Fibroblast of lung (primary cell): Measurements from ENCODE around the gene CTDP1. TPM values are rescaled to one million over a fixed set of nuclear protein-coding genes. Genes with fewer than 3 reads are reported as not detected.

Experiments
- DNase-seq, 2 donors: peaks; one replicate each; pipeline versions ENCODE4 v3.0.0 to v3.0.0-alpha.2; 2010; ENCODE audit warnings: low read depth in 2 of 2
- H2AFZ ChIP-seq: 2 replicates; pipeline ENCODE4 v1.5.1; 2012; ENCODE audit warnings: low read length, control low read depth, inconsistent platforms
- H3K27ac ChIP-seq: 2 replicates; pipeline ENCODE4 v1.5.1; 2011; ENCODE audit warnings: low read length, control low read depth; ENCODE audit not compliant: insufficient read depth
- H3K27me3 ChIP-seq: 2 replicates; pipeline ENCODE4 v1.5.1; 2011; ENCODE audit warnings: mild to moderate bottlenecking, low read length; ENCODE audit not compliant: control insufficient read depth, insufficient read depth
- H3K36me3 ChIP-seq: 2 replicates; pipeline ENCODE4 v1.5.1; 2011; ENCODE audit warnings: low read length; ENCODE audit not compliant: control insufficient read depth, insufficient read depth
- H3K4me1 ChIP-seq: 2 replicates; pipeline ENCODE4 v1.5.1; 2011; ENCODE audit warnings: low read length; ENCODE audit not compliant: control insufficient read depth, insufficient read depth; ENCODE audit errors: extremely low read depth
- H3K4me2 ChIP-seq: 2 replicates; pipeline ENCODE4 v1.5.1; 2011; ENCODE audit warnings: low read length, control low read depth; ENCODE audit not compliant: insufficient read depth; ENCODE audit errors: extremely low read depth
- H3K4me3 ChIP-seq, 4 experiments: fragments of 200-600 bp in 1 of 4; sonication (generic) in 1 of 4; replicated peaks in 1 of 4; 2 replicates each; pipeline ENCODE4 v1.5.1; 2011 to 2016; ENCODE audit warnings: low read length in 4 of 4, low read depth in 3 of 4, mild to moderate bottlenecking in 3 of 4, control low read depth in 2 of 4, inconsistent platforms in 1 of 4, mixed read lengths in 1 of 4; ENCODE audit not compliant: insufficient read depth in 1 of 4; ENCODE audit errors: control extremely low read depth in 1 of 4
- H3K79me2 ChIP-seq: 2 replicates; pipeline ENCODE4 v1.5.1; 2012; ENCODE audit warnings: mild to moderate bottlenecking, low read length, inconsistent platforms; ENCODE audit not compliant: control insufficient read depth, insufficient read depth
- H3K9ac ChIP-seq: 2 replicates; pipeline ENCODE4 v1.5.1; 2011; ENCODE audit warnings: mild to moderate bottlenecking, low read length, control low read depth; ENCODE audit not compliant: insufficient read depth
- H3K9me3 ChIP-seq: 2 replicates; pipeline ENCODE4 v1.5.1; 2012; ENCODE audit warnings: low read depth, low read length; ENCODE audit not compliant: control insufficient read depth, insufficient read depth
- H4K20me1 ChIP-seq: 2 replicates; pipeline ENCODE4 v1.5.1; 2011; ENCODE audit warnings: low read length; ENCODE audit not compliant: control insufficient read depth, insufficient read depth; ENCODE audit errors: extremely low read depth
- EZH2 ChIP-seq: IDR thresholded peaks from 2 replicates; pipeline ENCODE4 v1.5.1; 2012; ENCODE audit warnings: low read length, control low read depth, mild to moderate bottlenecking; ENCODE audit errors: missing control alignments
- polyA plus RNA-seq, 2 donors: library from polyadenylated mRNA; depleted of rRNA in 1 of 2; stranded (reverse) in 1 of 2; unstranded in 1 of 2; fragments of >200 nt; gene quantifications; 2 replicates each; pipeline ENCODE4 v1.2.1, GENCODE V29; 2011 to 2012; ENCODE audit warnings: missing spikeins in 1 of 2
- total RNA-seq: library from RNA; depleted of rRNA; stranded (reverse); fragments of >200 nt; gene quantifications from 2 replicates; pipeline ENCODE4 v1.2.1, GENCODE V29; 2014
- TF ChIP-seq, protein P1 (sequence below), 2 donors: IDR thresholded peaks in 1 of 2; conservative IDR thresholded peaks in 1 of 2; 1 replicate in 1 of 2; 2 replicates in 1 of 2; pipeline ENCODE4 v1.5.1; 2011 to 2012; ENCODE audit warnings: low read length in 2 of 2, control low read depth in 1 of 2, inconsistent platforms in 1 of 2, low read depth in 1 of 2, mild to moderate bottlenecking in 1 of 2

The CTDP1 gene
- total and polyA plus RNA-seq, 2 donors (not counting 1 experiment from before 2014, with no cell fraction given): 6.4 to 24.8 TPM

DNA sequence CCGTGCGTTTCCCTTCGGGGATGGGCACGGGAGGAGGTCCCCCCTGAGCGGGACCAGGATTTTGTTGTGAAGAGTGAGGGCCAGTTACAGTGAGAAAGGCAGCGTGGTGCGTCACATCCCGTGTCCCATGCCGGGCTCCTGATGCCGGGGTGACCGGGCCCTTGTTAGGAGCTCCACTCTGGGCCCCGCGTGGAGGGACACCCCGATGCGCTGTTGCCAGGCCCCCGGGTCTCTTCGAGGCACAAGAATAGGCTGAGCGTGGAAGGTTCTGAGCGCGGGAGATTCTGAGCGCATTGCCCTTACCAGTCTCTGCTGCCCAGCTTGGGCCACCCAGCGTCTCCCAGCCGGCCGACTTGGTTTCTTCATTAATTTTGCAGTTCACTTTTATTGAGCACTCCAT lies 17.6 kb downstream of the CTDP1 start:
- TF ChIP-seq EZH2: no peak
- TF ChIP-seq, protein P1, sequence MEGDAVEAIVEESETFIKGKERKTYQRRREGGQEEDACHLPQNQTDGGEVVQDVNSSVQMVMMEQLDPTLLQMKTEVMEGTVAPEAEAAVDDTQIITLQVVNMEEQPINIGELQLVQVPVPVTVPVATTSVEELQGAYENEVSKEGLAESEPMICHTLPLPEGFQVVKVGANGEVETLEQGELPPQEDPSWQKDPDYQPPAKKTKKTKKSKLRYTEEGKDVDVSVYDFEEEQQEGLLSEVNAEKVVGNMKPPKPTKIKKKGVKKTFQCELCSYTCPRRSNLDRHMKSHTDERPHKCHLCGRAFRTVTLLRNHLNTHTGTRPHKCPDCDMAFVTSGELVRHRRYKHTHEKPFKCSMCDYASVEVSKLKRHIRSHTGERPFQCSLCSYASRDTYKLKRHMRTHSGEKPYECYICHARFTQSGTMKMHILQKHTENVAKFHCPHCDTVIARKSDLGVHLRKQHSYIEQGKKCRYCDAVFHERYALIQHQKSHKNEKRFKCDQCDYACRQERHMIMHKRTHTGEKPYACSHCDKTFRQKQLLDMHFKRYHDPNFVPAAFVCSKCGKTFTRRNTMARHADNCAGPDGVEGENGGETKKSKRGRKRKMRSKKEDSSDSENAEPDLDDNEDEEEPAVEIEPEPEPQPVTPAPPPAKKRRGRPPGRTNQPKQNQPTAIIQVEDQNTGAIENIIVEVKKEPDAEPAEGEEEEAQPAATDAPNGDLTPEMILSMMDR (conservative IDR thresholded peaks at IDR 0.05 in 1 of 2, IDR thresholded peaks at IDR 0.05 in 1 of 2; ENCODE audit: low read depth in 1 of 2, low read length in 2 of 2): no peak

GRCh38 chr18:79697976-79698375 lies 18.4 kb downstream of the CTDP1 start:
- no peaks in the 10 kb centered on the region for H4K20me1 ChIP-seq
- DNase-seq: no peak
- H3K4me2 ChIP-seq: no peak overlapping the region
- H3K9ac ChIP-seq: no peak overlapping the region
- H3K36me3 ChIP-seq: peaks cover 11% of the 10 kb centered on the region
- no peak overlapping the region for H3K27ac ChIP-seq
- TF ChIP-seq EZH2: no peak
- TF ChIP-seq, protein P1 (conservative IDR thresholded peaks at IDR 0.05 in 1 of 2, IDR thresholded peaks at IDR 0.05 in 1 of 2; ENCODE audit: low read depth in 1 of 2, low read length in 2 of 2): no peak
- no peak overlapping the region for H2AFZ ChIP-seq
- no peaks in the 10 kb centered on the region for H3K4me1 ChIP-seq
- H3K4me3 ChIP-seq: no peak overlapping the region
- H3K79me2 ChIP-seq: peaks cover 2% of the 10 kb centered on the region
- H3K9me3 ChIP-seq: no peaks in the 10 kb centered on the region
- no peaks in the 10 kb centered on the region for H3K27me3 ChIP-seq

More for the DNA sequence above, 17.6 kb downstream of the CTDP1 start:
- H3K4me3 ChIP-seq: no peak overlapping the region
- H2AFZ ChIP-seq: no peak overlapping the region
- H3K79me2 ChIP-seq: peaks cover 2% of the 10 kb centered on the region
- no peaks in the 10 kb centered on the region for H3K9me3 ChIP-seq
- no peaks in the 10 kb centered on the region for H3K27me3 ChIP-seq
- peaks cover 11% of the 10 kb centered on the region for H3K36me3 ChIP-seq
- H3K9ac ChIP-seq: no peak overlapping the region
- H3K4me2 ChIP-seq: no peak overlapping the region
- DNase-seq: no peak
- H3K27ac ChIP-seq: no peak overlapping the region
- no peaks in the 10 kb centered on the region for H4K20me1 ChIP-seq
- H3K4me1 ChIP-seq: no peaks in the 10 kb centered on the region

- H4K20me1 ChIP-seq: no peaks in the 10 kb centered on the region
- H3K9me3 ChIP-seq: no peaks in the 10 kb centered on the region
- H3K36me3 ChIP-seq: peaks cover 11% of the 10 kb centered on the region
- H3K4me2 ChIP-seq: no peak overlapping the region
- H3K79me2 ChIP-seq: peaks cover 4% of the 10 kb centered on the region
- TF ChIP-seq, protein P1 (conservative IDR thresholded peaks at IDR 0.05 in 1 of 2, IDR thresholded peaks at IDR 0.05 in 1 of 2; ENCODE audit: low read depth in 1 of 2, low read length in 2 of 2): no peak
- TF ChIP-seq EZH2: no peak
- DNase-seq: peak; percentile 13 to 75
- H3K9ac ChIP-seq: no peak overlapping the region
- H2AFZ ChIP-seq: no peak overlapping the region
- no peaks in the 10 kb centered on the region for H3K27me3 ChIP-seq
- H3K4me3 ChIP-seq: no peak overlapping the region
- no peak overlapping the region for H3K27ac ChIP-seq
- H3K4me1 ChIP-seq: no peaks in the 10 kb centered on the region
These were observed 19.2 kb downstream of the CTDP1 start for GRCh38 chr18:79698668-79699335.
